ENCODE results near the gene HTRA1.

Gene HTRA1

DNA sequence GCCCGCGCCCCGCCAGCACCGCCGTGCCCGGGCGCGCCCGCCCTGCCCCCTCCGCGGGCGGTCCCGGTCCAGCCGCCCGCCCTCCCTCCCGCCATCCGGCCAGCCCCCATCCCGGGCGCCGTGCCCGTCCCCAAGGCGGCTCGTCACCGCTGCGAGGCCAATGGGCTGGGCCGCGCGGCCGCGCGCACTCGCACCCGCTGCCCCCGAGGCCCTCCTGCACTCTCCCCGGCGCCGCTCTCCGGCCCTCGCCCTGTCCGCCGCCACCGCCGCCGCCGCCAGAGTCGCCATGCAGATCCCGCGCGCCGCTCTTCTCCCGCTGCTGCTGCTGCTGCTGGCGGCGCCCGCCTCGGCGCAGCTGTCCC lies at the start of gene HTRA1:
Gene HTRA1 (plus strand): TSS at position 187 of the 362 bp plus-strand sequence. CDS start 100 bp downstream, at position 287.
- no peak for DNase-seq (ENCODE audit: low read depth)

DNA sequence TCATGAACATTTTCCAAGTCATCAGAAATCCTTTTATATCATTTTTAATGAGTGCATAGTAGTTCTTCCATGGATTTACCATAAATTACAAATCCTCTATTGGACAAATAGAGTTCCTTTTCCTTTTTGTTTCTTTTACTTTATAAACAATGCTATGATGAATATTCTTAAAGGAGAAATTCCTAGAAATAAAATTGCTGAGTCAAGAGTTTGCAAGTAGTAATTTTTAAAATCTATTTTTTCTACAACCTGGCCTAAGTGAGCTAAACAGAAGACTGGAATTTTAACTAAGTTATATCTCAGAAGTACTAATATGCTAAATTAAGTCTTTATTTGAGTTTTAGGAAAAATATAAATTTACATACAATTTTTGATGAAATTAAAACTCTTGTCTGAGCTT lies 48.0 kb upstream of the HTRA1 start:
- no peak for DNase-seq (ENCODE audit: low read depth)

DNA sequence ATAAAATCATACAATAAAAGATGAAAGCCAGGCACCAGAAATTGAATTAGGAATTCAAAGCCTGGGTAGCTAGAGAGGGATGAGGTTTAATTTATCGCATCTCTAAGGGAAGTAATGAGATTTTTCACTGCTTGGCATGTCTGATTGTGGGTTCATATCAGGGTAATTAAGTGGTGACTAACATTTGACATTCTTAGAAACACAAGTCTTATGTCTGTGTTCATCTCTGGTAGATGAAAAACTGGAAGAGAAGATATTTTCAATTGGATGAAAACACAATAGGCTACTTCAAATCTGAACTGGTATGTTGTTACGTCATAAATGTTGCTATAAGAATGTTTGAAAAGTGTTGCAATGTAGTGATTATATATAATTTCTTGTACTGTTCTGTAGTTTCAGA lies 43.7 kb upstream of the HTRA1 start:
- no peak for DNase-seq (ENCODE audit: low read depth)

DNA sequence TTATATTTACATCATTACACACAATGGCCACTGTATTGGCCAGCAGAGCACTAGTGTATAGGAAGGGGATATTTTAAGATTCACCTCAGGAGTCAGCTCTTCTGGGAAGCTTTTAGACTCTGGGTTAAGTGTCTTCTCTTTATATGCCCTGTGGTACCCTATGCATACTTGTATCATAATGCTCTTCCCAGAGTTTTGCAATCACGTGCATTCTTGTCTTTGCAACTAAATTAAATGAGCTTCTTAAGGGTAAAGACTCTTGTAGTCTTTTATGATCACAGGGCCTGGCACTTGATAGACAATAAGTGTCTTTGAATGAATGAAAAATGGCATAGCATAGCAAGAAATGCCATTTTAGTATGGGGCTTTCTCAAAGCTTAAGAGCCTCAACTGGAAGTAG lies 42.3 kb upstream of the HTRA1 start:
- no peak for DNase-seq (ENCODE audit: low read depth)

DNA sequence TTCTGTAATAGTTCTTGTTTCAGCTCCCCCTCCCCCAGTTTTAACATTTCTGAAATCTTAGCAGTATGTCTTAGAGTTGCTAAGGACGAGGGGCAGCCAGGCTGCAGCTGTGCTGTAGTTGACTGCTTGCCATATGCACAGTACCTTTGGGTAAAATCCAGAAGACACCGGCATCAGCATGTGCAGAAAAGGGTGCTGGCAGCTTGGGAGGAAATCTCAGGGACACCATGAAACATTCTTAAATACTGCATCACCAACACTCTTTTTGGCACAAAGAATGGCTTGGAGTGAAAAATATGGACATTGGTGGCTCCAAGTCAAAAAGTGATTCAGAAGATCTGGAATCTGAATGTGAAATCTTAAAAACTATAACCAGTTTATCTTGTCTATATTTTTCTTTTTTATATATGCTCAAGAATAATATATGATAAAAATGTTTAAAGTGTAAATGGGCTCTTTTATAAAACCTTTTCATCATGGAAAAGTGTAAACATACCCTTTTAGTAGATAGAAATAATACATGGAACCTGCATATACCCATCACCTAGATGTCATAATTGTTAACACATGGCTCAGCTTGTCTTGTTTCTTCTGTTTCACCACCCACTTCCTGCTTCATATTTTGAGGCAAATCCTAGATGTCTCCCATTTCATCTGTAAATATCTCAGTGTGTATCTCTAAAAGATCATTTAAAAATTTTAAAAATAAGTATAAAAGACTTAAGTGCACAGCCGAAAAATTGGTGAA lies 41.3 kb upstream of the HTRA1 start:
- no peak for DNase-seq (ENCODE audit: low read depth)

DNA sequence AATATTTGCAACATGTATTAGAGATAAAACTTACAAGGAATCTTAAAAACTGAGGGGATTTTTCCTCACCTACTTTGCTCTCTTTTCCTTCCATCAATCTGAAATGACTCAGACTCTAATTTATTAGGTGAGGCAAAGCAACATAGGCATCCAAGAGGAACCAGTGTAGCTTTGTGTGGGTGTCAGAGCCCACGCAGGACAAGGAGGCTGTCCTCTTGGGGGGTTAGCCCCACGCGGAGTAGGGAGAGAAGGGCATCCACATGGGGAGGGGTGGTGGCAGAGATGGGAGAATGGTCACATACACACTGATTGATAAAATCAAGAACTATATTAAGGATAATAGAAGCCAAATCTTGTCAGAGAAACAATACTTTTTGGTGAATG lies 40.7 kb upstream of the HTRA1 start:
- DNase-seq (ENCODE audit: low read depth): no peak

DNA sequence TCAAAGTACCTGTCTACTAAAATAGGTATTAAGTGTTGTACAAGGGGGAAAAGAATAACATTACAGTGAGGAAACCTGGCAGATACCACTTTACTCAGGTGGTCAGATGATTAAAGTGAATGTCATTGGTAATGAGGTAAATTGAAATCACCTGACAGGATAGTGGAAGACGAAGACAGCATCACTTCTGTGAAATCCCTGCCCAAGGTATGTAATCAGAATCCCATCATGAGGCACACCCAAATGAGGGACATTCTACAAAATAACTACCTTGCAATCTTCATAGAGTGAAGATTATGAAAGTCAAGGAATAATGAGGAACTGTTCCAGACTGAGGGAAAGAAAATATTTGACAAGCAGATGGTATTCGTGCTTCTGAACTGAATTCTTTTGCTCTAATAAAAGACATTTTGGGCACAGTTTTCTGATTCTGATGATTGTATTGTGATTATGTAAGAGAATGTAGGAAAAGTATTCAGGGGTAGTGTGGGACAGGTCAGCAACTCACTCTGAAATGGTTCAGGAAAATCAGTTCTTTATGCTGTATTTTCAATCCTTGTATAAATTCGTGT lies 40.2 kb upstream of the HTRA1 start:
- DNase-seq (ENCODE audit: low read depth): no peak

DNA sequence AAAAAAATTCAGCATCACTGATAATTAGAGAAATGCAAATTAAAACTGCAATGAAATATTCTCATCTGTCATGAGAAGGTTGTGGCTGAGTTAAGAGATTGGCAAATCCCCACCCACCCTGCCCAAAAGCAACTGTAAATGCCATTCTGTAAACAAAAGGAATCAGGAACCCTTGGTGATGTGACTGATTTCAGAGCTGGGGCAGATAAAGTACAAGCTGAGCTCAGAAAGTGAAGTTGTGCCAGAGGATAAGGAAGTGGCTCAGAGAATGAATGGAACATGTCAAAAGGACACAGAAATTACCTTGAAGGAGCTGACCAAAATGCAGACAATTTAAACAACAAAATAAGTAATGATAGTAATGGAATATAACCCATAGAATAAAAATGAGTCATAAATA lies 39.6 kb upstream of the HTRA1 start:
- no peak for DNase-seq (ENCODE audit: low read depth)

DNA sequence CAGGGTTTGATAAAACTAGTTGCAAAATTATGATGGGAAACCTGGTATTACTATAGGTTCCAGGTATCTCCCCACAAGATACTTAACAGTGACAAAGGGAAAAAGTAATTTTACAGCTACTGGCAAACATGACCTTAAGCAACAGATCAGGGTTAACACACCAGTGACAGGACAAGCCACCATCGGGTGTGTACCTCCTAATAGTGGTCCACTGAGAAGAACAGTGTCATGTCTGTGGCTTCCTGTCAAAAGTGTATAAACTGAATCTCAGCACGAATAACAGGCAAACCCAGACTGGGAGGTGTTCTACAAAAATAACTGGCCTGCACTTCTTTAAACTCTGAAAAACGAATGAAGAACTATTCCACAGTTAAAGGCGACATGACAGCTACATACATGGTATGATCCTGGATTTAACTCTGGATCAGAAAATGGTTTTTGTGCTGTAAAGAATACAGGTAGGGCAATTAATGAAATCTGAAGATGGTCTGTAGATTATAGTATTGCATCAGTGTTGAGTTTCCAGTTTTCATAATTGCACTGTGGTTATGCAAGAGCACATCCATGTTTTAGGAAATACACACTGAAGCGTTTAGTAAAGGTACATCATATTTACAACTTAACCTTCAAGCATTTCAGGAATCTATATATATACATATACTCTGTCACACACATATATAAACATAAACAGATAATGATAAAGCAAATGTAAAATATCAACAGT lies 38.9 kb upstream of the HTRA1 start:
- DNase-seq (ENCODE audit: low read depth): no peak

DNA sequence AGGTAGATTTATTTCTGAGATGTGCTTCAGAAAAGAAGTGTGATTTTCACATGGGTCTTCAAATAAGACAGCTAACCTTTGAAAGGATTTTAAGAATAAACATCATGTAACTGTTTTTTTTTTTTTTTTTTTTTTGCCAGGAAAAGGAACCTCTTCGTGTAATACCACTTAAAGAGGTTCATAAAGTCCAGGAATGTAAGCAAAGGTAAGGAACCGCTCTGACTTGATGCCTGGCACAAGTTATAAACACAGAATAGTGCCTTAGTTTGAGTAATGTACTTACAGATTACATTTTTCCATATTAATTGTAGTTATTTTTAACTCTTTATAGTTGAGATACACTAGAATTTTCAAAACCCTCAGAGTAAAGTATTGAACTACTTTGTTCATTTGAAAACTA lies 37.3 kb upstream of the HTRA1 start:
- DNase-seq (ENCODE audit: low read depth): no peak

DNA sequence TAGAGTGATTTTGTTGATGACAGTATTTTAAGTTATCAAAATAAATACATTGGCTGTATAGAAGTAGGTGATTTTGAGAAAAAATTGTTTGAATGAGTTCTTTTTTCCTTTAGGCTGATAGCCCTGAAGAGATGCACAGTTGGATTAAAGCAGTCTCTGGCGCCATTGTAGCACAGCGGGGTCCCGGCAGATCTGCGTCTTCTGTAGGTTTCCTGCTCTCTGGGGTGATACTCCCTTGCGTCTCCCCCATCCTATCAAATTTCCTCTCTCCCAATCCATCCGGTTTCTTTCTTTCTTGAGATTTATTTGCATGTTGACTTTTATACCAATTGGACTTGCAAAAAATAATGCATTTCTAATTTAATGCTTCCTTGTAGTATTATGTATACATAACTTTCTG lies 34.5 kb upstream of the HTRA1 start:
- DNase-seq (ENCODE audit: low read depth): no peak

DNA sequence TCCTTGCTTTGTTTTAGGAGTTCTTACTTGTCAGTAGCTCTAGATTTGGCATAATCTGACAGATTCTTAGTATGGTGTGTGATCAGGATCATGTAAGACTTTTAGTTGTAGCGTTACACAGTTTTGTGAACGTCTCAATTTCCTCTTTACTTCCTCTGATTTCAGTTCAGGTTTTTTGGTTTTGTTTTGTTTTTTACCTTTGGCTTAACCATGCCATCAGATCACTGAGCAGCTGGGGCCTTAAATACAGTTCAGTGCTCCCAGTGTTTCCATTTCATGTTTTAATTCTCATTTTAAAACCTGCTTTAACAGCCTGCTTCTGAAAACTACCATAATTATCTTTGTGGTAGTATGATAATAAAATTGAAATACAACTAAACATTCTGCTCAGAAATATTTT lies 34.1 kb upstream of the HTRA1 start:
- DNase-seq (ENCODE audit: low read depth): no peak

DNA sequence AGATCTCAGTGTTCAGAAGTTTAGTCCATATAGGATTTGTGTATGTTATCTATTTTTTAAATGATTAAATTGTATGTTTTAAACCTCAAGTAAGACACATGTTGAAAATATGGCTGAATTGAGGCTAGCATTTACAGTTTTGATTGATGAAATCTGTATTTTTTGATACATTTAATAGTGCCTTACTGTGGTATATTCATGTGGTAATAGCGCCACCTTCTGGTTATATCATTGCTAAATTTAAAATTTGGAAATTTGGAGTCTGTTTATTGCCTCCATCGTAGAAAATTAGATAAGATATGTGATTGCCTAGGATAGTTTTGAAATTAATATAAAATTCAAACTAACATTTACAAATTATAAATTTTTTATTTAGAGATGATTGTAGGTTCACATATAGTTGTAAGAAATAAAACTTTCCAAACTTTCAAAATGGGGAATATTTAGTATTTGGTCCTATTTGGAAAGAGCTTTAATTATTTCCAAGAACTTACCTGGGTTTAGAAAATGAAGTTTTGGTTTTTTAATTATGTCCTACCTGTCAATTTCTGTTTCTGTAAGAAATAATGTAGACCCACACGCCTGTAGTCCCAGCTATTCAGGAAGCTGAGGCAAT lies 26.0 kb upstream of the HTRA1 start:
- no peak for DNase-seq (ENCODE audit: low read depth)

DNA sequence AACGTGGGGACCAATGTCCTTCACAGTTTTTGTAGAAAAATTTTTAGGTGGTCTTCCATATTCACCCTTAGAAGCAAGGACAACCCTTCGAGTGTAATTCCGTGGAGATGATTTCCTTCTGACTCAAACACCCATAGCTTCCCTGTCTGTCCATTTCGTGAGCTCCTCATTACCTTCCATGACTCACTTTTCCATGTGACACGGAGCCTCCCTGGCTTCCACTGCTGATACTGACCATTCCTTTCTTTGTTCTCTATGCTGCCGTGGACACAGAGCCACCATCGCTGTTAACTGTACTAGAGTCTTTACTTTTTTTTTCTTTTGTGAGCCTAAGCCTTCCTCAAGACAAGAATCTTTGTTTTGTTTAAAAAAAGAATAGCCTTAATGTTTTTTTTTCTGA lies 19.4 kb upstream of the HTRA1 start:
- DNase-seq (ENCODE audit: low read depth): no peak

DNA sequence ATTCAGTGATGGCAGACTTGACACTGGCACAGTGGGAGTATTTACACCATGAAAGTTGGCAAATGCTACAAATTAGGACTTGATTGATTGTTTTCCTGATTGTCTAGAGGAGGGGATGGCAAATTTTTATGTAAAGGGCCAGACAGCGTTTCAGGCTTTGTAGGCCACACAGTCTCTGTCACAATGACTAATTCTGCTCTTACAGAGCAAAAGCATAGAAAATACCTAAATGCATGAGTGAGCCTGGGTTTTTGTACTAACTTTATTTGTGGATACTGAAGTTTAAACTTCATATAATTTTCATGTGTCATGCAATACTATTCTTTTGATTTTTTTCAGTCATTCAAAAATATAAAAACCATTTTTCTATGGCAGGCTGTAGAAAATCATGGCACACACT lies 15.9 kb upstream of the HTRA1 start:
- no peak for DNase-seq (ENCODE audit: low read depth)

DNA sequence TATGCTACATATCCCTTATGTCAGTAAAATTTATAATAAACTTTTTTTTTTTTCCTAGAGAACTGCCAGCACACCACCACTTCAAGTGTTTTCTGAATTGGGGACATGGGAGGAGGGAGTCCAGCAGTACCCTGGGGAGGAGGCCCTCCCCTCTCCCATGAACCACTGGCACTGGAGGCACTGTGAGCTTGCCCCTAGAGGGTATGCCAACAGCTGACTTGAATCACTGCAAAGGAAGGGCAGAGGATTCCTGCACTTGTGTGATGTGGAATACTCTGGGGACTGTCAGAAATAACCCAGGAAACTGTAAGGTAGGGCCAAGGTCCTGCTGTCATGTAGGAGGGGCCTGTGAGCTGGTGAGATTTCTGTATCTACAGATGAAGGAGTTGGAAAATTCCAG lies 15.4 kb upstream of the HTRA1 start:
- DNase-seq (ENCODE audit: low read depth): no peak

DNA sequence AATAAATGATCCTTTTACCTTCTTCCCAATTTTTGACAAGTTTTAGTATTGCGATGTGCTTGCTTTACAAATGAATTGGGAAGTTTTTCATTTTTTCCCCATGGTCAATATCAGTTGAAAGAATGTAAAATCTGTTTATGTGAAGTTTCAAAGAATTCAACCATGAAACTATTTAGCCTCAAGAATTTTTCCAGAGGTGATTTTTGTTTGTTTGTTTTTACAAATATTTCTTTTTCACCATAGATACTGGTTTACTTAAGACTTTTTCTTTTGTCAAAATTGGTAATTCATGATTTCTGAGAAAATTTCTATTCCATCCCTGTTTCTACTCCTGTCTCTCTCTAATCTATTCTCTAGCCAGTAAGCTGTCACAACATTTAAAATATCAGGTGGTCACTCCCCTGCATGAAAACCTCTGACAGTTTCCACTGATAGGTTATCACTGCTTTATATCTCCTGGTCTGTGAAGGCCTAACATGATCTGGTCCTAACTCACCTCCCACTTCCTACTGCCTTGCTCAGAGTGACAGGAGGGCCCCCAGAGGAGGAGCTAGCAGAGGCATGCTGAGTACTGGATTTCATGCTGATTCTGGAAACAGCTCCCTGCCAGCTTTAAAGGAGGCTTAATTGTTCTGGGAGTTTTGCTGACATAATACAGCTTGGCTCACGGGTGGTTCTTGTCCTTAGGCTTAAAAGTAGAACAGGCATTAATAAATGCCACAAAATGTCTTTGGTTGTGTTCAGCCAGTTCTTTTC lies 14.5 kb upstream of the HTRA1 start:
- DNase-seq (ENCODE audit: low read depth): no peak

DNA sequence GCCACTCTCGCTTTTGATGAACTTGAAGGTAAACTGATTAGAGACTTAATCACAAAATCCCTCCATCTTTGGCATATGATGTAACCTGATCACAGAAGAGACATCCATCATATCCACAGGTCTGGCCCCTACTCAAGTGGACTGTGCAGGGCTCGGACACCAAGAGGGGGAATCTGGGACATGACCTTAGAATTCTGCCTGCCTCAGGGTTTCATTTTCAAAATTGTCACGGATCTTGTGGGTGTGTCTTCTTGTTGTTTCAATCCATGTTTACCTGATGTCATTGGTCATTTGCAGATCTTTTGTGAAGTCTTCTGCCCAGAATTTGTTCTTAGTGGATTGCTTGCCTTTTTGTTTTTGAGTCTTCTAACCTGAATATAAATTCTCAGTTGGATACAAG lies 12.8 kb upstream of the HTRA1 start:
- no peak for DNase-seq (ENCODE audit: low read depth)

DNA sequence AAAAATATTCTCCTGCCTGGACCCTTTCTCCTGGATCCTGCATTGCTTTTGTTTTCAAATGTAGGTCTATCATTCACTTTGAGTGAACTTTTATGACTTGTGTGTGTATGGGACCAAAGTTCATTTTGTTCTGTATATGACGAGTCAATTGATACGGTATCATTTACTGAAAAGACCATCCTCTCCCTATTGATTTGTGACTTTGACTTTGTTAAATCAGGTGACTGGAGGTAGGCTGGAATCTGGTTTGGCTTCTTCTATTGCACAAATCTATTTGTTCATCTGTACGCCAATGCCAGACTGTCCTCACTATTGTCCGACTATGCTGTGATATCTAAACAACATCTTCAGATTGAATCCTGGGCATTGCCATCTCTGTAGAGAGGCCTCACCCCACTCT lies 12.2 kb upstream of the HTRA1 start:
- no peak for DNase-seq (ENCODE audit: low read depth)

DNA sequence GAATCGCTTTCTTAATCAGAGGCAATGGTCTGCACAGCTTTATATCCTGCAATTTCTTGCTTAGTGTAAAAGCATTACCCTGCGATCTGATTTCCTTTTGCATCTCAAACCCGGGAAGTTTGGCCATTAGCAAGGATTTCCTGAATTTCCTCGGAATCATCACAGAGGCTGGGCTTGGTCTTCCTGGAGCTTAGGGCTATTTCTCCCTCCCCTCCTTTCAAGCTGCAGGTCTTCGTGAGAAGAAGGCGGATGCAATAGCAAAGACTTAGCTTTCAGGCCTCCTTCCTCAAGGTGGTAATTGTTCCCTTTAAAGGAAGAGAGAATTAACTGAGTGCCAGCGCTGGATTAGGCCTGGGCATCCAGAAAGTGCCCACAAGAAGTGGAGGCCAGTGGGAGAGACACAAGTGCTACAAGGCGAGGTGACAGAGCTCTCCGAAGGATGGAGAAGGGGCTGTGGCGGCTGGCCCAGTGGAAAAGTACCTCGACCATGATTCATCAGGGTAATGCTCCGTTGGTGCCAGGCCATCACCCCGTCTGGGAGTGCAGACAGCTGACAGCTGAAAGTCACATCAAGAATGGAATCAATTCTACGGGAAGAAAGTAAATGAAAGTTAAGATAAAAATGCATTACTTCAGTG lies 10.9 kb upstream of the HTRA1 start:
- no peak for DNase-seq (ENCODE audit: low read depth)

DNA sequence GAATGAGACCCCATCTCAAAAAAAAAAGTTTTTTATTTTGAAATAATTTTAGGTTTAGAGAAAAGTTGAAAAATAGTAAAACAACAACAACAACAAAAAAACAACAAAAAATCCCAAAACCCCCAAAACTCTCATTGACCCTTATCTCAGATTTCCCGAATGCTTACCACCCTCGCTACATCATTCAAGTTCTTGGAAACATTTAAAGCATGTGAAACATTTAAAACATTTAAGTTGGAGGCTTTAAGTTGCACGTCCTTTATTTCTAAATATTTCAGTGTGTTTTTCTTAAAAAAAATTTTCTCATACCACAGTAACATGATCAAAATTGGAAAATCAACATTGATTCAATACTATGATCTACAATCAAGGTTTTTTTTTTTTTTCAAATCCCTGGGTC lies 7.3 kb upstream of the HTRA1 start:
- DNase-seq (ENCODE audit: low read depth): no peak

DNA sequence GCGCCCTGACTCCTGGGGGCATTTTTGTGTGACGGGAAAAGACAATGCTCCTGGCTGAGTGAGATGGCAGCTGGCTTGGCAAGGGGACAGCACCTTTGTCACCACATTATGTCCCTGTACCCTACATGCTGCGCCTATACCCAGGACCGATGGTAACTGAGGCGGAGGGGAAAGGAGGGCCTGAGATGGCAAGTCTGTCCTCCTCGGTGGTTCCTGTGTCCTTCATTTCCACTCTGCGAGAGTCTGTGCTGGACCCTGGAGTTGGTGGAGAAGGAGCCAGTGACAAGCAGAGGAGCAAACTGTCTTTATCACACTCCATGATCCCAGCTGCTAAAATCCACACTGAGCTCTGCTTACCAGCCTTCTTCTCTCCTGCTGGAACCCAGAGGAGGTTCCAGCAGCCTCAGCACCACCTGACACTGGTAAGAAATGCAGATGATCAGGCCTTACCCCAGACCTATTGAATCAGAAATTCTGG lies 6.7 kb upstream of the HTRA1 start, which contains the start of gene ARMS2:
Gene ARMS2 (plus strand): TSS at position 51 of the 478 bp plus-strand sequence. CDS start 75 bp downstream, at position 126.
- no peak for DNase-seq (ENCODE audit: low read depth)

All from stimulated activated CD8-positive, alpha-beta memory T cell treated with anti-CD3 and anti-CD28 coated beads, Interleukin-15, amount 100 ng/mL, for 24 hours (primary cell).